Skeletal muscle tissue (tissue), 4 donors: ENCODE results near the gene SRPRB. TPM values are rescaled to one million over a fixed set of nuclear protein-coding genes. Genes with fewer than 3 reads are reported as not detected.

Experiments
- H3K27ac ChIP-seq: one replicate; pipeline ENCODE4 v1.7.0; 2013; ENCODE audit warnings: mild to moderate bottlenecking, low read depth, low read length, inconsistent platforms
- H3K27me3 ChIP-seq, 3 donors: one replicate each; pipeline ENCODE4 v1.7.0; 2013; ENCODE audit warnings: low read length in 3 of 3; ENCODE audit not compliant: control insufficient read depth in 3 of 3, insufficient read depth in 3 of 3
- H3K36me3 ChIP-seq, 3 donors: one replicate each; pipeline ENCODE4 v1.7.0; 2013; ENCODE audit warnings: low read length in 3 of 3; ENCODE audit not compliant: control insufficient read depth in 3 of 3, insufficient read depth in 3 of 3
- H3K4me1 ChIP-seq, 3 donors: one replicate each; pipeline ENCODE4 v1.7.0; 2013; ENCODE audit warnings: low read length in 3 of 3, mild to moderate bottlenecking in 3 of 3; ENCODE audit not compliant: control insufficient read depth in 3 of 3, insufficient read depth in 3 of 3
- H3K4me3 ChIP-seq, 3 donors: one replicate each; pipeline ENCODE4 v1.7.0; 2013; ENCODE audit warnings: low read length in 3 of 3
- H3K9ac ChIP-seq, 3 donors: one replicate each; pipeline ENCODE4 v1.7.0; 2013; ENCODE audit warnings: low read length in 3 of 3, mild to moderate bottlenecking in 3 of 3, moderate library complexity in 2 of 3, low read depth in 1 of 3
- H3K9me3 ChIP-seq, 3 donors: one replicate each; pipeline ENCODE4 v1.7.0; 2013; ENCODE audit warnings: low read length in 3 of 3; ENCODE audit not compliant: control insufficient read depth in 3 of 3
- total RNA-seq: library from RNA; depleted of rRNA; stranded (reverse); fragments of >200 nt; gene quantifications from one replicate; pipeline ENCODE4 v1.2.3, GENCODE V29; 2014
- donor health status: Osteomylitis.

The SRPRB gene
- total RNA-seq, 1 donor from 2014 or later = 40.7 TPM

DNA sequence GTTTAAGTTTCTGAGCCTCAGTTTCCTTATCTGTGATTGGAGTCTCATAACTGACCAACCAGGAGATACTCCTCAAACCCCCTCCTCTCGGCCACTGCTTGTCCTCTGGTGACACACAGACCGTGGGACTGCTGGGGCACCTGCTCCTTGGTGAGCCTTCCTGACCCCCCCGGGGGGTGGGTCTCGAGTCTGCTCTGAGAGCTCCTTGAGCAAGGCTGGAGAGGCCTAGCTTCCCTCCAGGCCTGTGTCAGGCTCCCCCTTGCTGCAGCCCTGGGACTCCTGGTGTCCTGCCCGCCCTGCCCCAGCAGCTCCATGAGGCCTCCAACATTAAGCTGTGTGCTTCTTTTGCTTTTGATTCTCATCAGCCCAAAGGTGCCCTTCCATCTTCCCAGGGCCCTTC is 27.7 kb downstream of the SRPRB start:
- H3K27me3 ChIP-seq = no peaks in the 10 kb centered on the region
- peaks cover 0 to 8% (median 0%) of the 10 kb centered on the region in 3 donors for H3K36me3 ChIP-seq
- H3K9me3 ChIP-seq = no peaks in the 10 kb centered on the region

DNA sequence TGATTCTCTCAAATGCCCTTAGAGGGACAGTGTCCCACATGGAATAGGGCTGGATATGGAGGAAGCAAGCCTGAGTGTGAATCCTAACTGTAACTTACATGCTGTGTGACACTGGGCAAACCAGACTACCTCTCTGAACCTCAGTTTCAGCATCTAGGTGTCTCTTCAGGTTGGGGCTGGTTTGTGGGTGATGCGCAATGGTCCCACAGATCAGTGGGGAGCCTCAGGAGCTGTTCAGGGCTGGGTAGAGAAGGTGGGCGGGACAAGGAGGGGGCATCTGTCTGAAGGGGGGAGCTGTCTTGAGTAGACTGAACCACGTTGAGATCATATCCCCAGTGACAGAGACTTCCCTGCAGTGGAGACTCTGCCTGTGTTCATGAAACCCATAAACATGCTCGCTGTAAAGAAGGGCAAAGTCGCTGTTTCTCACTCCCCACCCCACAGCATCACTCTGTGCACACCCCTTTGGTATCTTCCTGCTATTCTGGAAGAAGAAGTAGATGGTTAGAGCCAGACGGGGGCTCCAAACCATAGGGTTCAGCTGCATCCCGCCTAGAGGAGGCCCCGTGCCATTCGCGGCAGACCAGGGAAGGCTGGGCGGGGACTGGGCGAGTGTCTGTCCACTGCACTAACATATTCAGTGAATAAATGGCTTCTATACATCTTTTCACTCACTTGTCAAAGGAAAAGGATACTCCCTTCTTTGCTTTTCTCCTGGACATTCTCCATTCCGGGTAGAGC is 28.4 kb downstream of the SRPRB start:
- no peak overlapping the region for H3K27ac ChIP-seq
- H3K36me3 ChIP-seq = peaks cover 0 to 8% (median 0%) of the 10 kb centered on the region in 3 donors
- no peak overlapping the region for H3K9ac ChIP-seq
- no peaks in the 10 kb centered on the region for H3K27me3 ChIP-seq
- no peaks in the 10 kb centered on the region for H3K9me3 ChIP-seq
- no peak overlapping the region for H3K4me3 ChIP-seq
- H3K4me1 ChIP-seq = no peaks in the 10 kb centered on the region

More for the DNA sequence above, 27.7 kb downstream of the SRPRB start:
- Histone ChIP-seq H3K27ac (no peak overlapping the region), H3K4me1 (no peaks in the 10 kb centered on the region), H3K9ac (no peak overlapping the region), H3K4me3 (no peak overlapping the region)

DNA sequence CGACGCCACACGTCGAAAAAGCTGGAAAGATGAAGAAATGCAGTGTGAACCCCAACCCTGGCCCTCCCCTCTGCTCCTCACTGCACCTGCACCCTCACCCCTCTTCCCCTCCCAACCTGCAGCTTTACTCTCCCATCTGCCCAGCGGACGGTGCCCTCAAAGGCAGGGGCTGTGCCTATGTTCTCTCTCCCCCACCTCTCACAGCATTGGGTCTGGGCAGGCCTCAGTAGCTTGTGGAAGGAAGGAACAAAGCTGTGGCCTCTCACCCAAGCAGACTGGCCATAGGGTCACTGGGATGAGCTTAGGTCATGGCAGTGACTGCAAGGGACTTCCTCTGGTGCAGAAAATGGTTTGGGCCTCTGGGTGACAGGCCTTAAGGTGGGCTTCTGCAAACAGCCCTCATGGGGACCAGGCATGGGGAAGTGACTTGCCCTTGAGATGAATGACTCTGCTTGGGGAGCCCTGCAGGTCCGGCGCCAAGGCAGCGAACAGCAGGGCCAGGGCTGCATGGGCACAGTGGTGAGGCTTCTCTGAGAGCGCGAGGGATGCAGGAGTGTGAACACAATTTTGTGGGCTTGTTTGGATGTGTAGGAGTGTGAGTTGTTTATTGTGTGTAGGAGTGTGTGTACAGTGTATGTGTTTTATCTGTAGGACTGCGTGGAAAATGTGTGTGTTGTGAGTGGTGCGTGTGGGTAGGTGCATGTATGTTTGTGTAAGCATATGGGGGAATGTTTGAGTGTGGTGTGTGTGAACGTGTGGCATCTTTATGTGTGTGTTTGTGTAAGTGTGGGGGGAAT is 29.2 kb downstream of the SRPRB start:
- no peak overlapping the region for H3K4me3 ChIP-seq
- H3K36me3 ChIP-seq = peaks cover 0 to 8% (median 0%) of the 10 kb centered on the region in 3 donors
- no peaks in the 10 kb centered on the region for H3K27me3 ChIP-seq
- H3K9me3 ChIP-seq = no peaks in the 10 kb centered on the region
- no peak overlapping the region for H3K9ac ChIP-seq
- no peak overlapping the region for H3K27ac ChIP-seq
- H3K4me1 ChIP-seq = no peaks in the 10 kb centered on the region

GRCh38 chr3:133835418-133835743 is 29.8 kb downstream of the SRPRB start:
- no peak overlapping the region for H3K4me3 ChIP-seq
- peaks cover 0 to 8% (median 0%) of the 10 kb centered on the region in 3 donors for H3K36me3 ChIP-seq
- H3K9ac ChIP-seq = no peak overlapping the region
- no peaks in the 10 kb centered on the region for H3K9me3 ChIP-seq
- no peaks in the 10 kb centered on the region for H3K27me3 ChIP-seq
- H3K27ac ChIP-seq = no peak overlapping the region
- H3K4me1 ChIP-seq = no peaks in the 10 kb centered on the region

GRCh38 chr3:133835961-133836360 is 30.3 kb downstream of the SRPRB start:
- no peaks in the 10 kb centered on the region for H3K4me1 ChIP-seq
- peaks cover 0 to 8% (median 0%) of the 10 kb centered on the region in 3 donors for H3K36me3 ChIP-seq

GRCh38 chr3:133836497-133837158 is 31.0 kb downstream of the SRPRB start:
- Histone ChIP-seq H3K9ac (no peak overlapping the region), H3K4me3 (no peak overlapping the region), H3K27ac (no peak overlapping the region), H3K36me3 (peaks cover 0 to 8% (median 0%) of the 10 kb centered on the region in 3 donors), H3K27me3 (peaks cover 0 to 4% (median 0%) of the 10 kb centered on the region in 3 donors), H3K4me1 (no peaks in the 10 kb centered on the region), H3K9me3 (no peaks in the 10 kb centered on the region)

More at GRCh38 chr3:133835961-133836360, 30.3 kb downstream of the SRPRB start:
- peaks cover 0 to under 1% (median 0%) of the 10 kb centered on the region in 3 donors for H3K27me3 ChIP-seq
- no peak overlapping the region for H3K27ac ChIP-seq
- no peaks in the 10 kb centered on the region for H3K9me3 ChIP-seq
- no peak overlapping the region for H3K4me3 ChIP-seq
- H3K9ac ChIP-seq = no peak overlapping the region

GRCh38 chr3:133837487-133838295 is 32.1 kb downstream of the SRPRB start:
- peaks cover 0 to 4% (median 0%) of the 10 kb centered on the region in 3 donors for H3K27me3 ChIP-seq
- peaks cover 0 to 8% (median 0%) of the 10 kb centered on the region in 3 donors for H3K36me3 ChIP-seq
- no peaks in the 10 kb centered on the region for H3K9me3 ChIP-seq
- H3K27ac ChIP-seq = no peak overlapping the region
- no peak overlapping the region for H3K9ac ChIP-seq
- no peak overlapping the region for H3K4me3 ChIP-seq
- no peaks in the 10 kb centered on the region for H3K4me1 ChIP-seq

DNA sequence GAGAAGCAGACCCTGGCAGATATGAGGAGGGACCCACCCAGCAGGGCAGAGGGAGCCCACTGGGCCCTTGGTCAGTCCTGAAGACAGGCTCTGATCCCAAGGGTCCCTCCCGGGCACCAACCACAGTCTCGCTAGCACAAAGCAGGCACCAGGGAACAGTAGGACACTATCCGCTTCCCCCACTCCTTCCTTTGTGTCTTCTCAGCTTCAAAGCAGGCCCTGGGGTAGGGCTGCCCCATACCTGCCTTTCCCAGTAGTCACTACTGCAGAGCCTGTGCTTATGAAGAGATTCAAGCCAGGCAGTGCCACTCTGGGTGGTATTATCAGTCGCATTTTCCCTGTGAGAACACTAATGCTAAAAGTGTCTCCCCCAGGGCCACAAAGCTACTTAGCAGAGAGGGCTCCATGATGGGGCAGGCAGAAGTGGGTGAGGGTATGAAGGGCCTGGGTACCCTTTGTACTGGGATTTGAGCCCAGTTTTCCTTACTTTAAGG is 32.7 kb downstream of the SRPRB start:
- no peak overlapping the region for H3K4me3 ChIP-seq
- H3K9me3 ChIP-seq = no peaks in the 10 kb centered on the region
- H3K27me3 ChIP-seq = peaks cover 0 to 4% (median 0%) of the 10 kb centered on the region in 3 donors
- H3K36me3 ChIP-seq = peaks cover 0 to 8% (median 0%) of the 10 kb centered on the region in 3 donors
- no peak overlapping the region for H3K9ac ChIP-seq
- H3K27ac ChIP-seq = no peak overlapping the region
- peaks cover 0 to 3% (median 0%) of the 10 kb centered on the region in 3 donors for H3K4me1 ChIP-seq
